Osteoblast (primary cell): ENCODE measurements around the gene RNF44. TPM values are rescaled to one million over a fixed set of nuclear protein-coding genes. Genes with fewer than 3 reads are reported as not detected.
A peak's percentile ranks its signal among the peaks of the same experiment; 100 is the strongest.

Experiments used
- DNase-seq: peaks from one replicate; pipeline ENCODE4 v3.0.0; 2011; ENCODE audit warnings: low spot score, mixed read lengths; ENCODE audit not compliant: insufficient read length; ENCODE audit errors: missing footprints
- H2AFZ ChIP-seq: 2 replicates; pipeline ENCODE4 v1.6.0; 2011; ENCODE audit warnings: mild to moderate bottlenecking, low read length
- H3K27ac ChIP-seq: 2 replicates; pipeline ENCODE4 v1.5.1; 2011; ENCODE audit warnings: mild to moderate bottlenecking, low read depth, low read length, moderate library complexity
- H3K27me3 ChIP-seq: 2 replicates; pipeline ENCODE4 v1.6.0; 2012; ENCODE audit warnings: mild to moderate bottlenecking, control low read depth, inconsistent platforms, low read length, moderate library complexity; ENCODE audit not compliant: insufficient read depth
- H3K36me3 ChIP-seq: 2 replicates; pipeline ENCODE4 v1.5.1; 2011; ENCODE audit warnings: mild to moderate bottlenecking, low read length, control low read depth, moderate library complexity; ENCODE audit not compliant: insufficient read depth
- H3K4me1 ChIP-seq: 2 replicates; pipeline ENCODE4 v1.5.1; 2011; ENCODE audit warnings: mild to moderate bottlenecking, low read length, control low read depth, moderate library complexity; ENCODE audit not compliant: insufficient read depth
- H3K4me2 ChIP-seq: 2 replicates; pipeline ENCODE4 v1.6.0; 2011; ENCODE audit warnings: mild to moderate bottlenecking, low read length; ENCODE audit not compliant: insufficient read depth
- H3K4me3 ChIP-seq: fragments of 200-600 bp; sonication (generic); 3 replicates; pipeline ENCODE4 v1.5.1; 2012; ENCODE audit warnings: mild to moderate bottlenecking, low read length, inconsistent platforms; ENCODE audit not compliant: insufficient read depth
- H3K79me2 ChIP-seq: 2 replicates; pipeline ENCODE4 v1.6.0; 2012; ENCODE audit warnings: mild to moderate bottlenecking, low read length, control low read depth, inconsistent platforms; ENCODE audit not compliant: insufficient read depth
- H3K9me3 ChIP-seq: 2 replicates; pipeline ENCODE4 v1.5.1; 2011; ENCODE audit warnings: low read depth, low read length, control low read depth
- H4K20me1 ChIP-seq: 2 replicates; pipeline ENCODE4 v1.6.0; 2012; ENCODE audit warnings: mild to moderate bottlenecking, low read length, control low read depth; ENCODE audit not compliant: insufficient read depth
- CTCF ChIP-seq: IDR thresholded peaks from 2 replicates; pipeline ENCODE4 v1.5.1; 2011; ENCODE audit warnings: mild to moderate bottlenecking, low read depth, low read length, moderate library complexity; ENCODE audit errors: extremely low read depth
- total RNA-seq: library from RNA; depleted of rRNA; stranded (reverse); fragments of >200 nt; gene quantifications from 2 replicates; pipeline ENCODE4 v1.2.3, GENCODE V29; 2012

The RNF44 gene
- total RNA-seq, 1 donor, result 5.4 TPM

GRCh38 chr5:176549871-176550270, 12.7 kb upstream of the RNF44 start:
- H3K4me3 ChIP-seq, result no peak overlapping the region
- H3K36me3 ChIP-seq, result no peaks in the 10 kb centered on the region
- no peaks in the 10 kb centered on the region for H4K20me1 ChIP-seq
- H3K27ac ChIP-seq, result no peak overlapping the region
- H3K4me1 ChIP-seq, result no peaks in the 10 kb centered on the region
- H3K79me2 ChIP-seq, result no peaks in the 10 kb centered on the region
- no peak for TF ChIP-seq CTCF
- no peaks in the 10 kb centered on the region for H3K9me3 ChIP-seq
- H3K27me3 ChIP-seq, result no peaks in the 10 kb centered on the region
- H2AFZ ChIP-seq, result no peak overlapping the region
- DNase-seq, result peak; percentile 36
- H3K4me2 ChIP-seq, result no peak overlapping the region

GRCh38 chr5:176548967-176549444, 11.8 kb upstream of the RNF44 start, which contains the start of gene CDHR2:
CDHR2 (plus strand) TSS chr5:176549342; CDS start chr5:176565353, 16,011 bp downstream.
- Histone ChIP-seq H2AFZ (no peak within 1 kb of the TSS), H3K4me1 (no peaks in the 10 kb centered on the region), H3K9me3 (no peaks in the 10 kb centered on the region), H3K4me3 (no peak within 1 kb of the TSS), H3K27me3 (peaks cover 2% of the 10 kb centered on the region), H3K4me2 (no peak within 1 kb of the TSS), H3K27ac (no peak within 1 kb of the TSS), H3K79me2 (no peaks in the 10 kb centered on the region), H4K20me1 (no peaks in the 10 kb centered on the region), H3K36me3 (no peaks in the 10 kb centered on the region)
- TF ChIP-seq CTCF, result no peak
- peak; percentile 50 for DNase-seq

- no peaks in the 10 kb centered on the region for H3K36me3 ChIP-seq
- no peak overlapping the region for H3K27ac ChIP-seq
- peaks cover 2% of the 10 kb centered on the region for H3K27me3 ChIP-seq
- no peak overlapping the region for H2AFZ ChIP-seq
- peak; percentile 39 for DNase-seq
- H3K4me3 ChIP-seq, result no peak overlapping the region
- no peak for TF ChIP-seq CTCF
- peaks cover 4% of the 10 kb centered on the region for H3K4me1 ChIP-seq
- no peaks in the 10 kb centered on the region for H3K9me3 ChIP-seq
- H3K4me2 ChIP-seq, result no peak overlapping the region
- H4K20me1 ChIP-seq, result no peaks in the 10 kb centered on the region
- H3K79me2 ChIP-seq, result no peaks in the 10 kb centered on the region
Measured at GRCh38 chr5:176547802-176548201, 10.6 kb upstream of the RNF44 start.

GRCh38 chr5:176545737-176546509, 8.7 kb upstream of the RNF44 start:
- Histone ChIP-seq H3K4me1 (peaks cover 4% of the 10 kb centered on the region), H3K27me3 (peaks cover 10% of the 10 kb centered on the region), H4K20me1 (no peaks in the 10 kb centered on the region), H3K27ac (no peak overlapping the region), H3K4me3 (no peak overlapping the region), H3K79me2 (no peaks in the 10 kb centered on the region), H2AFZ (no peak overlapping the region), H3K9me3 (no peaks in the 10 kb centered on the region), H3K4me2 (no peak overlapping the region), H3K36me3 (no peaks in the 10 kb centered on the region)
- TF ChIP-seq CTCF, result no peak
- DNase-seq, result peak; percentile 25
